ENCODE results near the gene PIGR.

DNA sequence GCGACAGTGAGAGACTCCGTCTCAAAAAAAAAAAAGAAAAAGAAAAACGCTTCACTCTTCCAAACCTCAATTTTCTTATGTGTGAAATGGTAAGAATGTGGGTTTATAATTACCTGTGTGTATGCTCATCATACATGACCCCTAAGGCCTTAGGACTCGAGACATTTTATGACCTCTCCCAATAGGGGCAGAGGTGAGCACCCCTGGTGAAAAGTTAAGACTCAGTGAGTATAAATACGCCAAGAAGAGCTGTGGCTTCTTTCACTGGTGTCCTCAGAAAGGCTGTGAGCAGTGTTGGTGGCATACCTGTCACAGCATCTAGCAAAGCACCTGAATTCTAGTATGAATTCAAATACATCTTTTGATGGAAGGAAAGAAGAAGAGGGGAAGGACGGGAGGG lies 16.7 kb downstream of the PIGR start:
- no peak for TF ChIP-seq POLR2A (IDR thresholded peaks at IDR 0.05)
- TF ChIP-seq, protein P1, sequence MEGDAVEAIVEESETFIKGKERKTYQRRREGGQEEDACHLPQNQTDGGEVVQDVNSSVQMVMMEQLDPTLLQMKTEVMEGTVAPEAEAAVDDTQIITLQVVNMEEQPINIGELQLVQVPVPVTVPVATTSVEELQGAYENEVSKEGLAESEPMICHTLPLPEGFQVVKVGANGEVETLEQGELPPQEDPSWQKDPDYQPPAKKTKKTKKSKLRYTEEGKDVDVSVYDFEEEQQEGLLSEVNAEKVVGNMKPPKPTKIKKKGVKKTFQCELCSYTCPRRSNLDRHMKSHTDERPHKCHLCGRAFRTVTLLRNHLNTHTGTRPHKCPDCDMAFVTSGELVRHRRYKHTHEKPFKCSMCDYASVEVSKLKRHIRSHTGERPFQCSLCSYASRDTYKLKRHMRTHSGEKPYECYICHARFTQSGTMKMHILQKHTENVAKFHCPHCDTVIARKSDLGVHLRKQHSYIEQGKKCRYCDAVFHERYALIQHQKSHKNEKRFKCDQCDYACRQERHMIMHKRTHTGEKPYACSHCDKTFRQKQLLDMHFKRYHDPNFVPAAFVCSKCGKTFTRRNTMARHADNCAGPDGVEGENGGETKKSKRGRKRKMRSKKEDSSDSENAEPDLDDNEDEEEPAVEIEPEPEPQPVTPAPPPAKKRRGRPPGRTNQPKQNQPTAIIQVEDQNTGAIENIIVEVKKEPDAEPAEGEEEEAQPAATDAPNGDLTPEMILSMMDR (IDR thresholded peaks at IDR 0.05): no peak

Data from testis (tissue), 2 donors.